MM.1S (cell line): Measurements from ENCODE around the gene WDFY4.
A peak's percentile ranks its signal among the peaks of the same experiment; 100 is the strongest.

ENCODE experiments used
- DNase-seq: peaks from one replicate; pipeline ENCODE4 v3.0.0-alpha.2; 2015
- H2AFZ ChIP-seq: fragments of 300-600 bp; sonication (generic); 2 replicates; pipeline ENCODE4 v1.6.0; 2016; ENCODE audit warnings: antibody characterized with exemption, low read length
- H3F3A ChIP-seq: fragments of 300-600 bp; sonication (generic); 2 replicates; pipeline ENCODE4 v1.6.1; 2016; ENCODE audit warnings: mild to moderate bottlenecking, antibody characterized with exemption, low read length, moderate library complexity, mixed read lengths; ENCODE audit not compliant: insufficient read depth
- H3K27ac ChIP-seq: fragments of 300-600 bp; sonication (generic); 2 replicates; pipeline ENCODE4 v1.5.1; 2016; ENCODE audit warnings: mild to moderate bottlenecking, low read length
- H3K27me3 ChIP-seq: fragments of 300-600 bp; sonication (generic); replicated peaks from 2 replicates; pipeline ENCODE4 v1.6.0; 2016; ENCODE audit warnings: low read length; ENCODE audit not compliant: insufficient read depth
- H3K36me3 ChIP-seq: fragments of 300-600 bp; sonication (generic); replicated peaks from 2 replicates; pipeline ENCODE4 v1.6.1; 2016; ENCODE audit warnings: mild to moderate bottlenecking, low read length, mixed read lengths; ENCODE audit not compliant: insufficient read depth
- H3K4me1 ChIP-seq: fragments of 300-600 bp; sonication (generic); 2 replicates; pipeline ENCODE4 v1.6.1; 2016; ENCODE audit warnings: low read length, mixed read lengths
- H3K4me2 ChIP-seq: fragments of 300-600 bp; sonication (generic); 2 replicates; pipeline ENCODE4 v1.6.0; 2016; ENCODE audit warnings: low read depth, low read length
- H3K4me3 ChIP-seq: fragments of 300-600 bp; sonication (generic); 2 replicates; pipeline ENCODE4 v1.5.1; 2016; ENCODE audit warnings: low read length, mixed read lengths
- H3K79me2 ChIP-seq: fragments of 300-600 bp; sonication (generic); 2 replicates; pipeline ENCODE4 v1.6.1; 2016; ENCODE audit warnings: mixed run types, low read length, mixed read lengths
- H3K9ac ChIP-seq: fragments of 300-600 bp; sonication (generic); 2 replicates; pipeline ENCODE4 v1.6.1; 2016; ENCODE audit warnings: low read length, mixed read lengths
- H3K9me2 ChIP-seq: fragments of 300-600 bp; sonication (generic); replicated peaks from 2 replicates; pipeline ENCODE4 v1.6.1; 2016; ENCODE audit warnings: mild to moderate bottlenecking, low read length, mixed read lengths; ENCODE audit not compliant: insufficient read depth
- H3K9me3 ChIP-seq: fragments of 300-600 bp; sonication (generic); replicated peaks from 2 replicates; pipeline ENCODE4 v1.6.1; 2016; ENCODE audit warnings: mild to moderate bottlenecking, low read length, mixed read lengths; ENCODE audit not compliant: insufficient read depth
- H4K20me1 ChIP-seq: fragments of 300-600 bp; sonication (generic); 2 replicates; pipeline ENCODE4 v1.6.1; 2016; ENCODE audit warnings: mild to moderate bottlenecking, low read length, moderate library complexity, mixed read lengths; ENCODE audit not compliant: insufficient read depth
- EZH2 ChIP-seq: fragments of 300-600 bp; sonication (generic); optimal IDR thresholded peaks from 2 replicates; pipeline ENCODE3; 2017; ENCODE audit warnings: low read depth, mild to moderate bottlenecking, antibody characterized with exemption, low read length, mixed read lengths
- EZH2phosphoT487 ChIP-seq: fragments of 300-600 bp; sonication (generic); IDR thresholded peaks from 2 replicates; pipeline ENCODE4 v1.6.1; 2018; ENCODE audit warnings: antibody characterized with exemption, low read length
- TF ChIP-seq, protein P1 (sequence below): fragments of 300-600 bp; sonication (generic); IDR thresholded peaks from 2 replicates; pipeline ENCODE4 v1.5.1; 2016; ENCODE audit warnings: antibody characterized with exemption, low read length, mixed read lengths

WDFY4 gene

GRCh38 chr10:48653944-48654698 lies 30.6 kb upstream of the WDFY4 start:
- H3K4me1 ChIP-seq = peaks cover 23% of the 10 kb centered on the region
- no peaks in the 10 kb centered on the region for H4K20me1 ChIP-seq
- H3K36me3 ChIP-seq = no peaks in the 10 kb centered on the region
- no peaks in the 10 kb centered on the region for H3K79me2 ChIP-seq
- no peaks in the 10 kb centered on the region for H3K9me2 ChIP-seq
- peaks cover 5% of the 10 kb centered on the region; the same call in 1 of the 2 replicates for H3F3A ChIP-seq
- H2AFZ ChIP-seq = no peak overlapping the region
- no peak for DNase-seq
- TF ChIP-seq, protein P1, sequence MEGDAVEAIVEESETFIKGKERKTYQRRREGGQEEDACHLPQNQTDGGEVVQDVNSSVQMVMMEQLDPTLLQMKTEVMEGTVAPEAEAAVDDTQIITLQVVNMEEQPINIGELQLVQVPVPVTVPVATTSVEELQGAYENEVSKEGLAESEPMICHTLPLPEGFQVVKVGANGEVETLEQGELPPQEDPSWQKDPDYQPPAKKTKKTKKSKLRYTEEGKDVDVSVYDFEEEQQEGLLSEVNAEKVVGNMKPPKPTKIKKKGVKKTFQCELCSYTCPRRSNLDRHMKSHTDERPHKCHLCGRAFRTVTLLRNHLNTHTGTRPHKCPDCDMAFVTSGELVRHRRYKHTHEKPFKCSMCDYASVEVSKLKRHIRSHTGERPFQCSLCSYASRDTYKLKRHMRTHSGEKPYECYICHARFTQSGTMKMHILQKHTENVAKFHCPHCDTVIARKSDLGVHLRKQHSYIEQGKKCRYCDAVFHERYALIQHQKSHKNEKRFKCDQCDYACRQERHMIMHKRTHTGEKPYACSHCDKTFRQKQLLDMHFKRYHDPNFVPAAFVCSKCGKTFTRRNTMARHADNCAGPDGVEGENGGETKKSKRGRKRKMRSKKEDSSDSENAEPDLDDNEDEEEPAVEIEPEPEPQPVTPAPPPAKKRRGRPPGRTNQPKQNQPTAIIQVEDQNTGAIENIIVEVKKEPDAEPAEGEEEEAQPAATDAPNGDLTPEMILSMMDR = no peak
- TF ChIP-seq EZH2phosphoT487 (no peak), EZH2 (no peak)
- H3K9me3 ChIP-seq = no peaks in the 10 kb centered on the region
- H3K27ac ChIP-seq = no peak overlapping the region
- no peak overlapping the region for H3K4me2 ChIP-seq
- no peak overlapping the region for H3K9ac ChIP-seq
- peaks cover 5% of the 10 kb centered on the region; the same call in 1 of the 2 replicates for H3K27me3 ChIP-seq
- H3K4me3 ChIP-seq = no peak overlapping the region

GRCh38 chr10:48655411-48656240 lies 29.0 kb upstream of the WDFY4 start:
- H3K27ac ChIP-seq = no peak overlapping the region
- DNase-seq = peak; percentile 73

DNA sequence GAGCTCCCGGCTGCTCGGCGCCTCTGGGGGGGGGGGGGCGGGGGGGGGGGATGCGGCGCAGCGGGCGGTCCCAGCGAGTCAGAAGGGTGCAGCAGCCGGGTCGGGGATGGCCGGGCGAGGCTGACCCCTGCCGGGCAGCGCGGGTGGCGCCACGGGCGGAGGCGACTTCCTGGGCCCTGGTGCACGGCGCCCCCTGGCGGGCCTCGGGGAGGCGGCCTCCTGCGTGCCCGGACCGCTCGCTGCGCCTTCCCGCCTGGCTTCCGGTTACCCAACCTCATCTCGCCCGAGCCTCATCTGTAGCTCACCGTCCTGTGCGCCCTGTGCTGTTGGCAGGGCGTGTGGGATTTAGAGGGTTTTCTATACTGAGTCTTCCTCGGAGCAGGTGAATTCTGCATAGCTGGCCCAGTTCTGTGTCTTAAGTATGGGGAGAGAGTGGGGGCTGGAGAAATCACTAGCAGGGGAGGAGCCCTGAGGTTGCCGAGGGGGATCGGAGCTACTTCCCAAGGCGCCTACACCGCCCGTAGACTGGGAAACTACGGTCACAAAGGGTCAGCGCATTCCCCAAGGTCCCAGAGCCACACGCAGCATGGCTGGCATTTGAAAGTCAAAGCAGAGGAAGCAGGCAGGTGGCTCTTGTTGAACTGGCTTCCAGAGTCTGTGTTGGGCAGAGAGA lies 28.3 kb upstream of the WDFY4 start:
- H3F3A ChIP-seq = peaks cover 5% of the 10 kb centered on the region; the same call in 1 of the 2 replicates
- no peak overlapping the region for H3K27ac ChIP-seq
- H3K4me1 ChIP-seq = peaks cover 16% of the 10 kb centered on the region
- peak overlapping the region; percentile 35; the same call in 1 of the 2 replicates for H3K9ac ChIP-seq
- H2AFZ ChIP-seq = peak overlapping the region; percentile 86
- peak overlapping the region; percentile 62 for H3K4me3 ChIP-seq
- peak overlapping the region; percentile 96 for H3K4me2 ChIP-seq
- no peaks in the 10 kb centered on the region for H3K9me3 ChIP-seq
- no peaks in the 10 kb centered on the region for H3K36me3 ChIP-seq
- no peaks in the 10 kb centered on the region for H4K20me1 ChIP-seq
- TF ChIP-seq EZH2 (no peak), EZH2phosphoT487 (no peak)
- TF ChIP-seq, protein P1 = peak; percentile 96
- no peaks in the 10 kb centered on the region for H3K9me2 ChIP-seq
- DNase-seq = peak; percentile 92
- no peaks in the 10 kb centered on the region for H3K79me2 ChIP-seq
- H3K27me3 ChIP-seq = peaks cover 5% of the 10 kb centered on the region; the same call in 1 of the 2 replicates

More at GRCh38 chr10:48655411-48656240, 29.0 kb upstream of the WDFY4 start:
- TF ChIP-seq, protein P1 = no peak
- TF ChIP-seq EZH2 (no peak), EZH2phosphoT487 (no peak)
- no peaks in the 10 kb centered on the region for H3K9me3 ChIP-seq
- no peaks in the 10 kb centered on the region for H3K79me2 ChIP-seq
- peak overlapping the region; percentile 59 for H3K4me3 ChIP-seq
- H3K9me2 ChIP-seq = no peaks in the 10 kb centered on the region
- peak overlapping the region; percentile 35; the same call in 1 of the 2 replicates for H3K9ac ChIP-seq
- peak overlapping the region; percentile 76 for H2AFZ ChIP-seq
- peaks cover 5% of the 10 kb centered on the region; the same call in 1 of the 2 replicates for H3K27me3 ChIP-seq
- peaks cover 5% of the 10 kb centered on the region; the same call in 1 of the 2 replicates for H3F3A ChIP-seq
- no peaks in the 10 kb centered on the region for H3K36me3 ChIP-seq
- H3K4me2 ChIP-seq = peak overlapping the region; percentile 96
- no peaks in the 10 kb centered on the region for H4K20me1 ChIP-seq
- peaks cover 23% of the 10 kb centered on the region for H3K4me1 ChIP-seq
